Measurements from ENCODE around the gene NACC2. TPM values are rescaled to one million over a fixed set of nuclear protein-coding genes. Genes with fewer than 3 reads are reported as not detected.

NACC2 gene
- total RNA-seq, 2 donors from 2014 or later, result 24.5 to 55.2 TPM

DNA sequence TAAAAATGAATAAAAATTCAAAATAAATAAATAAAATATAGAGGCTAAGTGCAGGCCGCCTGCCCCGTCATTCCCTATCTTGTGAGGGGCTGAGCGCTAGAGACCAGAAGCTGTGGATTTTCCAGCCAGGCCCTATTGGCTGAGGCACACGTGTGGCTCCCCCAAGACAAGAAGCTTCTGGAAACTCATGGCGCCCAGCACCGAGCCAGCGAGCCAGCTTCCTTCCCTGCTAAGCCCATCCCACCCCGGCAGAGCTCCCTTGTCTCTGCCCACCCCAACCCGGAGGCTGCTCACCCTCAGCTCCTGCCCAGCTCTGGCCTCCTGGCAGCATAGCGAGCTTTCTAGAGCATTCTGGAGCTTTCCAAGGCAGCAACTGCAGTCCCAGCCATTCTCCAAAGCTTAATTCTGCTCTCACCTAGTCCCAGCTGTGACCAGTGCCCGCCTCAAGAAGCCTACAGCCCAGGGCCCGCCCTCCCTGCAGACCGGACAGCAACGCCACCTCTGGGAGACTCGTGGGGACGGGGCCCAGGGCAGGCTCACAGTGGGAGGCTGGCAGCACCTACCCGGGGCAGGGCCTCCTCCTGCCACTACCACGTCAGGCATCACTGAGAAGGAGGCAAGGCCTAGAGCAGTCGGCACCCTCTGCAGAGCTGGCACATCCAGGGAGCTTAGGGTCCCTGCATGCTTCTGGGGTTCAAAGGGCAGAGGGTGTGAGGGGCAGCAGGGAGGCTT, 46.8 kb upstream of the NACC2 start:
- no peak for DNase-seq (ENCODE audit: low spot score)
- Histone ChIP-seq H3K9me3 (no peaks in the 10 kb centered on the region), H3K4me1 (replicated peaks) (no peaks in the 10 kb centered on the region), H3K4me3 (no peak overlapping the region), H3K27ac (no peak overlapping the region), H3K36me3 (no peaks in the 10 kb centered on the region), H3K27me3 (replicated peaks; ENCODE audit: insufficient read depth) (no peaks in the 10 kb centered on the region)
- intact Hi-C loops (cut with DNase I), result no loop called here
- WGBS, result 82% methylated on average over 19 of the region's 19 CpGs
- no peak for TF ChIP-seq POLR2AphosphoS5 (IDR thresholded peaks at IDR 0.05)
- TF ChIP-seq, protein P1, sequence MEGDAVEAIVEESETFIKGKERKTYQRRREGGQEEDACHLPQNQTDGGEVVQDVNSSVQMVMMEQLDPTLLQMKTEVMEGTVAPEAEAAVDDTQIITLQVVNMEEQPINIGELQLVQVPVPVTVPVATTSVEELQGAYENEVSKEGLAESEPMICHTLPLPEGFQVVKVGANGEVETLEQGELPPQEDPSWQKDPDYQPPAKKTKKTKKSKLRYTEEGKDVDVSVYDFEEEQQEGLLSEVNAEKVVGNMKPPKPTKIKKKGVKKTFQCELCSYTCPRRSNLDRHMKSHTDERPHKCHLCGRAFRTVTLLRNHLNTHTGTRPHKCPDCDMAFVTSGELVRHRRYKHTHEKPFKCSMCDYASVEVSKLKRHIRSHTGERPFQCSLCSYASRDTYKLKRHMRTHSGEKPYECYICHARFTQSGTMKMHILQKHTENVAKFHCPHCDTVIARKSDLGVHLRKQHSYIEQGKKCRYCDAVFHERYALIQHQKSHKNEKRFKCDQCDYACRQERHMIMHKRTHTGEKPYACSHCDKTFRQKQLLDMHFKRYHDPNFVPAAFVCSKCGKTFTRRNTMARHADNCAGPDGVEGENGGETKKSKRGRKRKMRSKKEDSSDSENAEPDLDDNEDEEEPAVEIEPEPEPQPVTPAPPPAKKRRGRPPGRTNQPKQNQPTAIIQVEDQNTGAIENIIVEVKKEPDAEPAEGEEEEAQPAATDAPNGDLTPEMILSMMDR (IDR thresholded peaks at IDR 0.05), result no peak
- no peak for TF ChIP-seq POLR2A (IDR thresholded peaks at IDR 0.05)

DNA sequence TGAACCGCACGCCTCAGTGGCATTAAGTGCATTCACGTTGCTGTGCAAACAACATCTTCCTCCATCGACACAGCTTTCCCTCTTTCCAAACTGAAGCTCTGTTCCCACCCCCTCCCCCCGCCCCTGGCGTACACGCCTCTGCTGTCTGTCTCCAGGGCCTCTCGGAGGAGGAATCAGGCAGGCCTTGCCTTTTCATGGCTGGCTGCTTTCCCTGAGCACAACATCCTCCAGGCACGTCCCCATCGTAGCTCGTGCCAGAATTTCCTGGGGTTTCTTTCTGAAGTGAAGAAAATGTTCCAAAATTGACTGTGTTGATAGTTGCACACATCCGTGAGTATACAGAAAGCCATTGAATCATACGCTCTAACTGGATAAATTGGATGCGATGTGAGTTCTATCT, 45.9 kb upstream of the NACC2 start:
- no peaks in the 10 kb centered on the region for H3K4me1 ChIP-seq (replicated peaks)
- H3K9me3 ChIP-seq, result no peaks in the 10 kb centered on the region
- 33% methylated on average over 14 of the region's 14 CpGs for WGBS
- no peak overlapping the region for H3K27ac ChIP-seq
- intact Hi-C loops (cut with DNase I), result no loop called here
- no peaks in the 10 kb centered on the region for H3K27me3 ChIP-seq (replicated peaks; ENCODE audit: insufficient read depth)
- H3K4me3 ChIP-seq, result no peak overlapping the region
- no peaks in the 10 kb centered on the region for H3K36me3 ChIP-seq
- no peak for TF ChIP-seq POLR2A (IDR thresholded peaks at IDR 0.05)
- TF ChIP-seq POLR2AphosphoS5 (IDR thresholded peaks at IDR 0.05), result no peak
- TF ChIP-seq, protein P1 (IDR thresholded peaks at IDR 0.05), result no peak
- no peak for DNase-seq (ENCODE audit: low spot score)

DNA sequence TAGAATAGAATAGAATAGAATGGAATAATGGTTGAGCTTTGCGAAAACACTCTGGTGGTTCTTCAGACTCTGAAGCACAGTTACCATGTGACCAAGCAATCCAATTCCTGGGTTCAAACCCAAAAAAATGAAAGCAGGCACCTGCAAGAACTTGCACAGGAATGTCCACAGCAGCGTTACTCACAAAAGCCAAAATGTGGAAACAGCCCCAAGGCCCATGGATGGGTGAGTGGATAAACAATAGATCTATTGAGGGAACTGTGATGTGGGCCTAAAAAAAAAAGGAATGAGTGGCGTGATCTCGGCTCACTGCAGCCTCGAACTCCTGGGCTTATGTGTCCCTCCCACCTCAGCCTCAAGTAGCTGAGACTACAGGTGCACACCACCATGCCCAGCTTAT, 45.0 kb upstream of the NACC2 start:
- intact Hi-C loops (cut with DNase I), result no loop called here
- WGBS, result 61% methylated on average over 5 of the region's 5 CpGs
- H3K4me1 ChIP-seq (replicated peaks), result no peaks in the 10 kb centered on the region
- H3K36me3 ChIP-seq, result no peaks in the 10 kb centered on the region
- no peak overlapping the region for H3K27ac ChIP-seq
- TF ChIP-seq POLR2AphosphoS5 (IDR thresholded peaks at IDR 0.05) (no peak), POLR2A (IDR thresholded peaks at IDR 0.05) (no peak)
- H3K4me3 ChIP-seq, result no peak overlapping the region
- H3K9me3 ChIP-seq, result no peaks in the 10 kb centered on the region
- no peaks in the 10 kb centered on the region for H3K27me3 ChIP-seq (replicated peaks; ENCODE audit: insufficient read depth)
- no peak for DNase-seq (ENCODE audit: low spot score)

DNA sequence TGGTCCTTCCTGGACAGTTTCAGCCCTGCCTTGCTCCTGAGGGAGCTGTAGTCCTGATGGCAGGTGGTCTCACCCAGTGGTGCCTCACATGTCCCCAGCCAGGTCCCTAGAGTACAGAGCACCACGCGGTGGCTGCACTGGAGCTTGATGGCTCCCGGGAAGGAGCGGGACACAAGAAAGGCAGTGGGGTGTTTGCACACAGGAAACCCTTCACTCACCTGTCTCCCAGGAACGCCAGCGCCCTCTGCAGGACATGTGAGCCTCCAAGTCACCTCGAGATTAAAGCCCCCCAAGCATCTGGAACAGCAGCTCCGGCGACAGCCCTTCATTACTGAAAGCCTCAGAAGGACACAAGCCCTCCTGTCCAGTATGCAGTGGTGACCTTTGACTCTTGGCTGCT, 43.5 kb upstream of the NACC2 start:
- H3K9me3 ChIP-seq, result no peaks in the 10 kb centered on the region
- H3K4me3 ChIP-seq, result no peak overlapping the region
- DNase-seq (ENCODE audit: low spot score), result no peak
- intact Hi-C loops (cut with DNase I), result loop anchor here (5.0 kb wide), 1 partner anchor 144 kb away; no protein-coding TSS in a partner anchor
- no peaks in the 10 kb centered on the region for H3K4me1 ChIP-seq (replicated peaks)
- 22% methylated on average over 9 of the region's 9 CpGs for WGBS
- TF ChIP-seq, protein P1 (IDR thresholded peaks at IDR 0.05), result no peak
- no peak for TF ChIP-seq POLR2AphosphoS5 (IDR thresholded peaks at IDR 0.05)
- H3K27ac ChIP-seq, result no peak overlapping the region
- H3K27me3 ChIP-seq (replicated peaks; ENCODE audit: insufficient read depth), result no peaks in the 10 kb centered on the region
- no peaks in the 10 kb centered on the region for H3K36me3 ChIP-seq

DNA sequence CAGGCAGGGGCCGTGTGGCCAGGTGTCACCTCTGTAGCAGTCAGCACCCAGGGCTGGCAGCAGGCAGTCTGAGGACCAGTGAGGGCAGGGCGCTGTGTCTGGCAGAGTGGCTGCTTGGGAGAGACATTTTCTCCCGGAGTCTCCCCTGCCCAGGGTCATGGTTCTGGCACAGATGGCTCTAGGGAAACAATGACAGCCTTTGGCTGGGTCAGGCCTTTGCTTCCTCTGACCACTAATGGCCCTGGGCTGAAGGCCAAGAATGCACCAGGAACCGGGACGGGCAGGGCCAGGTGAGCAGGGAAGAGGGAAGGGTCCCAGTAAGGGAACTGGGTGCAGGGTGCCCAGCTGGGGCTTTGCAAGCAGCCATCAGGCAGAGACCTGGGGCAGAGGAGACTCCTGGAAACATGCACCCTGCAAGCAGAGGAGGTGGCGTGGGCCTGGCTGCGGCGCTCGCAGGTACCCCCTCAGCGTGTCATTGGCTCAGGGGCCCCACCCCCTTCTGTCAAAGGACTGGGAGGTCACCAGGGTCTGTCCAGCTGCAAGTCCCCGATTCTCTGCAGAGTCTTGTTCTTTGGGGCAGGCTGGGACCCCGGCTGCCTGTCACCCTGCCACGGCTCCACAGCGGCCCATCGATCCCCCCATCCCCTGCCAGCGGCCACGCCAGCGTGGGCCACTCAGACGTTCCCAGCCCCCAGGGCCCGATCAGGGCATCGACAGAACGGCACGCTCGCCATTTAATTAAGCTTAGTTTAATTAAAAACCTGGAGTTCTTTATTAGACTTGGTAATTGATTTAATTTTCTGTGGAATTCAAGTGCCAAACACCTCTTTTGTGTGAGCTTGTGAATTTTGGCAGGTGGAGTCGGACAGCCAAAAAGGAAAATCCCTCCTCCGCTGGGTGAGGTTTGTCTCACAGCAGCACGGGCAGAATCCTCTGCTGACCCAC, 42.5 kb upstream of the NACC2 start:
- Histone ChIP-seq H3K27ac (no peak overlapping the region), H3K9me3 (no peaks in the 10 kb centered on the region), H3K27me3 (replicated peaks; ENCODE audit: insufficient read depth) (no peaks in the 10 kb centered on the region), H3K4me3 (no peak overlapping the region), H3K36me3 (no peaks in the 10 kb centered on the region), H3K4me1 (replicated peaks) (no peaks in the 10 kb centered on the region)
- no peak for TF ChIP-seq POLR2AphosphoS5 (IDR thresholded peaks at IDR 0.05)
- TF ChIP-seq, protein P1 (IDR thresholded peaks at IDR 0.05), result no peak
- no peak for TF ChIP-seq POLR2A (IDR thresholded peaks at IDR 0.05)
- intact Hi-C loops (cut with DNase I), result loop anchor here (5.0 kb wide), 1 partner anchor 145 kb away; no protein-coding TSS in a partner anchor
- no peak for DNase-seq (ENCODE audit: low spot score)
- WGBS, result 75% methylated on average over 27 of the region's 27 CpGs

Measured in prostate gland (tissue), 2 donors.